ENCODE data around the gene RNASE7.

Gene RNASE7

GRCh38 chr14:21042918-21043317 is 756 bp downstream of the RNASE7 start:
- DNase-seq: peak in 41 of 58 donors; percentile 4 to 76 (median 40)

GRCh38 chr14:21043387-21043973 is 1.3 kb downstream of the RNASE7 start:
- DNase-seq: no peak

DNA sequence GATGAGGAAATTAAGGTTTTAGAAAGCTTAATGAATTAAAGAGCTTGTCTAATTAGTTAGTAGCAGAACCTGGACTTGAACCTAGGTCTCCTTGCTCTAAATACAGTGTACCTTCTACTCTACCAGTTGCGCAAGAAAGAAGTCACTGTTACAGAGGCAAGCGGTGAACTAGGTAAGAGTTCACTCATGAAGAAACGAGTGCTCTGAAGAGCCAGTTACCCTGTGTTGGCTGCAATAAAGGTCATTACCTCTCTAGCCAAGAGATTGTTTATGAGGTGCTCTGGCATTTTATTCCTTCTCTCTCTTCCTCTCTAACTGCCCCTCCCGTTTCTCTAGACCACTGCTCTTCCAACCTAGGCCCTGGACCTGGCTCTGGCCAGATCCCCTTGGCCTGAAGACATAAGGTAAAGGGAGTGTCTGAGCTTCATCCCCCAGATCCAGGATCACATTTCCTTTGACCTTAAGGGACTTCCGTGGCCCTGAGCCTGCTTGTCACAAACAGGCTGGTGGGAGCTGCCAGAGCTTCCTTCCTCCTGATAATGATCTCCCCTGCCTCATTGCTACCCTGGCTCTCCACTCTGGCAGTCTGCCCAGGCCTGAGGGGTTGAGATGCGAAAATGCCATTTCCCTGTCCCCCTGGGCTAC is 1.9 kb downstream of the RNASE7 start:
- DNase-seq: no peak

DNA sequence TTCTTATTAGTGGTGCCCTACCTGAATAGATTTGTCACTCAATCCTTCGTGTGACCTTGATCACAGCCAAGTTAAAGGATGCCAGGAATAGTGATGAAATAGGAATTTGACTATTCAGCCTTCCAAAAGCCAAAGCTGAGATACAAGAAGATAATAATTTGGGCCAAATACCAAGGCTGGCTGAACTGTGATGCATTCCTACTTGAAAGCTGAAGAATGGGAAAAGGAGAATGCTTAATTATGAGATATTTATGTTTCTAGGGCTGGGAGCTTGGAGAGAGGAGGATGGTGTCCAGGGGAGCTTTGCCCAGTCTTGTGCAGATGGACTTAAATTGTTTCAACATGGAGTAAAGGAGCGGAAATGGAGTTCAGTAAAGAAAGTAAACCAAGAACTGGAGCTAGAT is 5.2 kb downstream of the RNASE7 start:
- DNase-seq: no peak

DNA sequence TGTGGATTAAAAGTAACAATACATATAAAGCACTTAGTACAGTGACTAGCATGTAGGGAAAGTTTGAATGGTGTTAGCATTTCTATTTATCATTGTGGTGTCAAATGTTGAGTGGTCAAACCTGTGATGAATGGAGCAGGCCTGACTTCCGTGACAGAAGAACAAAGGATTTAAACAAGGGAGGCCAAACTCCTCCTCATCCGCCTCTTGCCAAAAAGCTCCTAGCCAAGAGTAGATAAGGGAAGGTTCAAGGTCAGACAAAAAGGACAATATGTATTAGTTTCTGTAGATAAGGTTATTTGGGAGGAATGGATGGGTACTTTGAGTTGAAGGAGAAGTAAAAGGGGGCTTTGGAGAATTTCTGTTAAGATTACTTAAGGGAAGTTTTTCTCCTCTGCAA is 6.5 kb downstream of the RNASE7 start:
- DNase-seq: no peak

DNA sequence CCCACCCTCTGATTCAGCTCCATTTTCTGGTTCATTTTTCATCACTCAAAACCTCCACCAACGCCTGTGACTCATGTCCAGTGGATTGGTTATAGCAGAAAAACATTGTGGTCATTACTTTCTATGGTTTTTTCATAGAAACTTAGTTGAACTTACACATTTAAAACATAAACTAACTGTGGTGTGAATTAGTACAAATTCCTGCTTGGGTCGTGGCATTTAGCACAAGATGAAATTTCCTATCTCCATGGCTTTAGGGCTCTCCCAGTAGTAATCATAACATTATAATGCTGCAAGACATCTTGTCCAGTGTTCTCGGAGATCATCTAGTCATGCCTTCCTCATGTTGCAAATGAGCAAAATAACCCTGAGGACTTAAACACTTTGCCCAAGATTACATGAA is 7.1 kb downstream of the RNASE7 start:
- no peak for DNase-seq

DNA sequence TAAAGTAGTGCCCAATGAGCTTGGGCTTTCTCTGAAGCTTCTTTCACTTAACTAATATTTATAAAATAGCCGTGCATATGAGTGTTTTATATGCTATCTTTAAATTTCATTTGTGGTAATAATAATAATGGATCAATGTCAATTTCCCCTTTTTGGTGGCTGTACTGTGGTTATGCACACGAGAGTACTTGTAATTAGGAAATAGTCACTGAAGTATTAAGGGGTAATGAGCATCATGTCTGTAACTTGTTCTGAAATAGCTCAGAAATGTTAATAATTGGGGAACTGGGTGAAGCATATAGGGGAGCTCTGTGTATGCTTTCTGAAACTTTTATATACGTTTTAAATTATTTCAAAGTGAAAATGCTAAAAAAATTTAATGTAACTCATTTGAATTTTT is 8.4 kb downstream of the RNASE7 start:
- no peak for DNase-seq

GRCh38 chr14:21053184-21054122 is 11.3 kb downstream of the RNASE7 start:
- DNase-seq: no peak

- no peak for DNase-seq
Measured at GRCh38 chr14:21054123-21054767, 12.1 kb downstream of the RNASE7 start.

- DNase-seq: no peak
Measured at GRCh38 chr14:21054768-21055145, 12.6 kb downstream of the RNASE7 start.

GRCh38 chr14:21055432-21056117 is 13.4 kb downstream of the RNASE7 start:
- DNase-seq: no peak

DNA sequence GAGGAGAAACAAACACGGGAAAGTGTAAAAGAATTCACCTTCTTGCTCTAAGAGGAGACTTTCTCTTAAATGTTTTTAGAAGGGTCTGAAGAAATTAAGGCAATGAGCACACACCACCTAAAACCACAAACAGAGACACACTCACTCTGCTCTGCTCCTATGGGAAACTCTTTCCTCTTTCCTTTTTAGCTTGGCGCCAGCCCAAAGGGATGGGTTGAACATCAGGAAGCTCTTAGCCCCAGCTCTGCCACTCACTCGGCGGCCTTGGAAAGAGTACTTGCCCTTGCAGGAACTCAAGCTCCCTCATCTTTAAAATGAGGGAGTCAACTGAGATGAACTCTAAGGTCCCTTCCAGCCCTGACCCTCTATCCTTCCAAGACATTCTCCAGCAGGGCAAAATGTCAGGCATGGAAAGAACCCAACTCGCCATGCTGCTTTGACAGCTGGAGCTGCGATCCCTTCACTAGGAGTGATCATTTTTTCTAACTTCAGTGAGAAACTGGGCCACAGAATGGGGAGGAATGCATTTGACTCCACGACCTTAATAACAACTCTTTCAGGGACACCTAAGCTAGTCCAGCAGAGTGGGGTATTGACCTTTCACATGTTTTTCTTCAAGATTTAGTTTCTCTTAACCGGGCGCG is 14.5 kb downstream of the RNASE7 start:
- DNase-seq: no peak

DNA sequence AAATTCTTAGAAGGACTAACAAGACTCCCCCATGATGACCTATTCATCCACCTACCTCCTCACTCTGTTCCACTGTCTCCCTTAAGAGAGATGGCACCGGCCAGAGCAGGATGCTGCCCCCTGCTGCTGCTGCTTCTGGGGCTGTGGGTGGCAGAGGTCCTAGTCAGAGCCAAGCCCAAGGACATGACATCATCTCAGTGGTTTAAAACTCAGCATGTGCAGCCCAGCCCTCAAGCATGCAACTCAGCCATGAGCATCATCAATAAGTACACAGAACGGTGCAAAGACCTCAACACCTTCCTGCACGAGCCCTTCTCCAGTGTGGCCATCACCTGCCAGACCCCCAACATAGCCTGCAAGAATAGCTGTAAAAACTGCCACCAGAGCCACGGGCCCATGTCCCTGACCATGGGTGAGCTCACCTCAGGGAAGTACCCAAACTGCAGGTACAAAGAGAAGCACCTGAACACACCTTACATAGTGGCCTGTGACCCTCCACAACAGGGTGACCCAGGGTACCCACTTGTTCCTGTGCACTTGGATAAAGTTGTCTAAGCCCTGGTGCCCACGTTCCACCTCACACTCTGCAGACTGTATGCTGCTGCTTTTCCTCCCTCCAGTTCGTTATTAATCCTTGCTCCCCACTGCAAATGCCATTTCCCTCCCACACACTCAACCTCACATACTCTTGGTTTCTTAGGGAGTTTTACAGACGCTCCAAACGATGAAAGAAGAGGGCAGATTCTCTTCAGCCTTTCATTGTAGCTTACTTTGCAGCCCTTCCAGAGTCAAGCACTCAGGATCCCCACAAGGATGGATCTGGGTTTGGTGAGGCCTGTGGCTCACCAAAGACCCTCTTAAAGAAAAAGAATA is 15.9 kb downstream of the RNASE7 start, which contains the start of gene RNASE8:
Gene RNASE8, plus strand, starts transcription at position 20 of the 873 bp plus-strand sequence. Its CDS starts 71 bp downstream, at position 91.
- no peak for DNase-seq

DNA sequence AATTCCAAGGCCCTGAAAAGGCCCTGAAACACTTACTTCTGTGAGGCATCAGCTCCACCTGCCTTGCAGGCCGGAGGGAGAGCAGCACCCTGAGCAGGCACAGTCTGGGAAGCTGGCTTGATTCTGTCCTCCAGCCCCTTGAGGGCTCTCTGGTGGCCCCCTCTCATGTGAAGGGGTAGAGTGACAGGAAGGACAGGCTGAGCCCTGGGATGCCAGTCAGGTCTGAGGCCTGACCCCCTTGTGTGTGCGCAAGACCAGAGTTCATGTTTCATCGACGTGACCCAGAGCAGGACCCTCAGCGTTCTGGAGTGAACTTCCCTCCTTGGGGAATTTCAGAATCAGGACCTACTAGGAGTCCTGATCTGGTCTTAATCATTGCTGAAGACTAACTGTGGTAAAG is 16.7 kb downstream of the RNASE7 start:
- no peak for DNase-seq

DNA sequence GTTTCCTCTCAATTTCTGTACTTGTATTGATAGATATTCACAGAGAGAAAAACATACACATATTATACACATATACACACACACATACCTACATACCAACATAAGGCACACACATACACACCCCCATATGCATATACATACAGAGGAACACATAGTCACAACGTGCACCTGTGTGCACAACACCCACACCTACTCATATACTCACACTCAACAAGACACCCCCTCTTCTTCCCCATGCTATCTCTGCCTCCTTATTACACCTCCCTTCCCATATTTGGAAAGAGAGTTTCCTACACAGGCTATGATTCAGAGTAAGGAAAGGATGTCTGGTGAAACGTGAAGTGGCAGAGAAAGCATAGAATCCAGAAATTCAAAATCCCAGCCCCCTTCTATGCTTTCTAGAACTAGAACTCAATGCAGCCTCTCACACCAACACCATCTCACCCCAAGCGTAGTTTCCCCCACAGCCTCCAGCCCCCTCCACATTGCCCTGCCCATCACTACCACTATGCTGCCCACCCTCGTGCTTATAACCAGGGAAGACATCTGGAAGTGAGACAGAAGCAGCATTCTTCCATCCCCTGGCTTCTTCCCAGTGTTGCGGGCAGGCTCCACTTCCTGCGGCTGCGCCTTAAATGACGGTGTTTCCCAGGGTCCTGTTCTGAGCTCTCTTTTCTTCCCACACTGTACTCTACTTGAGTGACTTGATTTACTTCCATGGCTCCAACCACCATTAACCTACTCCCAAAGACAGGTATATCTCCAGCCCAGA is 17.9 kb downstream of the RNASE7 start:
- DNase-seq: peak in 9 of 58 donors; percentile 6 to 36 (median 11)

- DNase-seq: no peak
Measured at GRCh38 chr14:21060614-21061346, 18.6 kb downstream of the RNASE7 start.

DNA sequence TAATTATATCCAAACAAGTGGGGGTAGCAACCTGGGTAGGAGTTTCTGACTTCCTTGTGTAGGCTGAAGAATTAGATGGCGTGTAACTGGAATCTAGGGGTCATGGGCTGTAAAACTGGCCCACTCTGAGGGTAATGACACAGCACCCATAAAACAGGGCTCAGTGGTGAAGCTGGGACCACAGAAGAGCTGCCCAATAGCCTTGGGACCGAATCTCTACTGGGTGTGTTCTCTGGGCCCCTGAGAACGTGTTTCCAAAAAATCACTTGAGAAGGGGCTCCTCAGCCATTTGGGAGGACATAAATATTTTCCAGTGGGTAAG is 19.1 kb downstream of the RNASE7 start:
- DNase-seq: no peak

GRCh38 chr14:21063479-21063878 is 21.3 kb downstream of the RNASE7 start:
- no peak for DNase-seq

Measured in anterior cingulate cortex (tissue), 58 donors.